ENCODE measurements around the gene PIM1. TPM values are rescaled to one million over a fixed set of nuclear protein-coding genes. Genes with fewer than 3 reads are reported as not detected.

The PIM1 gene
- total and polyA plus RNA-seq, 10 of the 15 experiments (the other 5 are each of a cell fraction or from before 2014, with no cell fraction given): 0.66 to 33.9 (median 10.2) TPM

GRCh38 chr6:37174196-37174514, 4.2 kb downstream of the PIM1 start (continued):
- TF ChIP-seq ASH2L (IDR thresholded peaks at IDR 0.05; ENCODE audit: borderline replicate concordance, low read depth) (no peak), NRF1 (conservative IDR thresholded peaks at IDR 0.05; ENCODE audit: low read depth, low read length) (no peak), ZBTB4 (CRISPR knock-in tag; IDR thresholded peaks at IDR 0.05) (no peak)

GRCh38 chr6:37174515-37175331, 4.8 kb downstream of the PIM1 start:
- peaks cover 7 to 8% of the 10 kb centered on the region in 2 experiments for H3K36me3 ChIP-seq (ENCODE audit: control insufficient read depth in 2 of 2, insufficient read depth in 2 of 2, low read length in 1 of 2)
- H3K4me3 ChIP-seq: no peak overlapping the region
- H3K27me3 ChIP-seq (replicated peaks in 1 of 2; ENCODE audit: control insufficient read depth in 2 of 2, insufficient read depth in 2 of 2, low read length in 1 of 2): no peaks in the 10 kb centered on the region
- TF ChIP-seq NR2C2 (IDR thresholded peaks at IDR 0.05; ENCODE audit: borderline replicate concordance, control insufficient read depth, insufficient read length, low read depth) (no peak), CREM (IDR thresholded peaks at IDR 0.05; ENCODE audit: low read depth) (no peak), YY1 (IDR thresholded peaks at IDR 0.05; ENCODE audit: low read depth, low read length) (no peak), POU2F2 (IDR thresholded peaks at IDR 0.05; ENCODE audit: borderline replicate concordance, low read depth, low read length) (no peak), GATAD2B (conservative IDR thresholded peaks at IDR 0.05; ENCODE audit: low read depth) (no peak), NR2F1 (conservative IDR thresholded peaks at IDR 0.05) (no peak), JUNB (IDR thresholded peaks at IDR 0.05) (no peak)
- RAD21 ChIA-PET (ENCODE audit: unreplicated experiment): interaction anchor here (3.0 to 8.3 kb wide), 3 partner anchors 35 to 155 kb away, joined by 16 to 255 read pairs (median 76); no protein-coding TSS in a partner anchor
- WGBS (ENCODE audit: insufficient coverage, insufficient replicate concordance, low lambda C conversion rate, missing lambda C conversion rate): 89% methylated on average over 10 of the region's 10 CpGs
- H3K4me2 ChIP-seq (ENCODE audit: control insufficient read depth, insufficient read depth): no peak overlapping the region; the same call in 1 of the 2 replicates
- in situ Hi-C loops (cut with MboI) (loop anchor here (5.0 to 10.0 kb wide), 3 partner anchors 122 to 410 kb away; no protein-coding TSS in a partner anchor), intact Hi-C loops (cut with micrococcal nuclease; ENCODE audit: unreplicated experiment) (loop anchor here (5.0 to 10.0 kb wide), 3 partner anchors 62 to 410 kb away; partner anchors contain the start of gene C6orf89)
- peaks cover 12% of the 10 kb centered on the region for H3K79me2 ChIP-seq (ENCODE audit: control insufficient read depth, insufficient read depth, low read length)
- H4K20me1 ChIP-seq (ENCODE audit: control insufficient read depth, insufficient read depth): no peaks in the 10 kb centered on the region; the same call in 1 of the 2 replicates
- SMC1A ChIA-PET (ENCODE audit: uncharacterized antibody, unreplicated experiment): interaction anchor here (0.7 to 12.2 kb wide), 5 partner anchors 24 to 156 kb away, joined by 3 to 266 read pairs (median 4); no protein-coding TSS in a partner anchor
- no peak for DNase-seq (ENCODE audit: low read depth, low spot score)
- POLR2A ChIA-PET: no interaction called here
- H3K4me1 ChIP-seq (ENCODE audit: control insufficient read depth, insufficient read depth, low read length): peaks cover 26% of the 10 kb centered on the region
- H3K9me3 ChIP-seq (replicated peaks; ENCODE audit: control insufficient read depth, insufficient read depth, low read length): no peaks in the 10 kb centered on the region
- ATAC-seq: no peak
- no peak overlapping the region for H3K27ac ChIP-seq (ENCODE audit: control insufficient read depth, insufficient read depth)
- BruUV-seq (replicated peaks): TSS peak; percentile 43
- no peak overlapping the region for H2AFZ ChIP-seq (ENCODE audit: control insufficient read depth, low read depth, low read length)
- no peak overlapping the region for H3K9ac ChIP-seq (ENCODE audit: control insufficient read depth, insufficient read depth, low read length)
- FAIRE-seq: no peak
- CTCF ChIA-PET: interaction anchor here (0.6 to 4.4 kb wide), 11 partner anchors 12 to 409 kb away, joined by 3 to 31 read pairs (median 4); no protein-coding TSS in a partner anchor
